Fibroblast of skin of abdomen (primary cell): ENCODE data around the gene DNAH7.

Experiments
- DNase-seq: peaks from one replicate; pipeline ENCODE4 v3.0.0-alpha.2; 2013

The DNAH7 gene

DNA sequence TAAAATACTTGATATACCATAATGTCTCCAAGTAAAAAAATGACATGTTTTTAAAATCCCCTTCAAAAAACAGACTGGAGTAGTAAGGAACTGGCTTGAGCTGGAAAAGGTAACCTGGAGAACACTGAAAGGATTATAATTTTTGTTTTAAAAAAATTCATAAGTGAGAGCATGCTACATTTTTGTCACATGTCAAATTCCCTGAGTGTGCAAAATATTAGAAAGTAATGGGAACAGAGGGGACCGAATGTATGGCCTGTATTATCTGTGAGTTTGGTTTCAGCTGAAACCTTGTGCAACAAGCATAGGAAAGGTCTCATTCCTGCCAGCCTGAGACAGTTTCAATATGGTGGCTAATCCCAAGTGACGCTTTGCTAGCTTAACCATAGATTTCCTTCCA lies 209.1 kb downstream of the DNAH7 start:
- DNase-seq = no peak

- DNase-seq = no peak
Observed at GRCh38 chr2:195857132-195857531, 211.5 kb downstream of the DNAH7 start.

GRCh38 chr2:195850764-195851163 lies 217.9 kb downstream of the DNAH7 start:
- no peak for DNase-seq

GRCh38 chr2:195848119-195848899 lies 220.3 kb downstream of the DNAH7 start:
- no peak for DNase-seq

DNA sequence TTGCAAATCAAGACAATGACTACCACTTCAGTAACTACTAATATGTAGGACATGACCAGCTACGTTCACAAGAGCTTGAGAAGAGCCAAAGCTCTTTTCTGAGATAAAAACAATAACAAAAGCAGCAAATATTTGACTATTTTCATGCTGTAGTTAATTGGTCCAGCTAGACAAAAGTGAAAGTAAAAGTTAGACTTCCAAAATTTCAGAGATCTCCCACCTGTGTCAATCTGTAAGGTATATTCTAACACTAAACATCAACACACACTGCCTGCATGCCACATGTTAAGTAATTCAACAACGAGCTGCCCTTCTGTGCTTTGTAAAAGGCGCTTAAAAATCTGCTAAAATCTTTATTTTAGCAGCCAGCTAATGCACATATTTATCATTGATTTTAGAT lies 225.7 kb downstream of the DNAH7 start:
- no peak for DNase-seq

DNA sequence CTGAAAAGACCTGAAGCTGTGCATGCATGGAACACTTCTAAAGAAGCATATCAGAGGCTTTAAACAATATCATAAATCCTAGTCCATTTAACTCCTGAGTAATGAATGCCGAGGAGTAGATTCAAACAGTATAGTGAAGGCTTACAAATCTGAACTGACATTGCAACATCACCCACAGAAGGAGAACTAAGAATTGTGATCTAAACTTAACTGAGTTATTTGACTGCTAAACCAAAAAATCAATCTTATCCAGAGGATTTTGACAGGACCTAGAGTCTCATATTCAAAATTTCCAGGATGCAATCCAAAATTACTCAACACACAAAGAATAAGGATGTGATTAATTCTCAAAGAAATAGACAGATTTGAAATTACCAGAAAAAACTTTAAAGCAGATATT lies 230.6 kb downstream of the DNAH7 start:
- peak; percentile 94 for DNase-seq

DNA sequence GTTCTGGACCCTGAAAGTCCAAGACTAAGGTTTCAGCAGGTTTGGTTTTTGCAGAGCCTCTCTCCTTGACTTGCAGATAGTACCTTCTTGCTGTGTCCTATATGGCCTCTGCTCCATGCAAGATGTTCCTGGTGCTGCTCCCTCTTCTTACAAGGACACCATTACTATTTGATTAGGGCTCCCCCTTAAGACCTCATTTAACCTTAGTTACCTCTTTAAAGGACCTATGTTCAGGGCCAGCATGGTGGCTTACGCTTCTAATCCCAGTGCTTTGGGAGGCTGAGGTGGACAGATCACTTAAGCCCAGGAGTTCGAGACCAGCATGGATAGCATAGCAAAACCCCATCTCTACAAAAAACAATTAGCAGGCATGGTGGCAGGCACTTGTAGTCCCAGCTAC lies 232.6 kb downstream of the DNAH7 start:
- DNase-seq = no peak

DNA sequence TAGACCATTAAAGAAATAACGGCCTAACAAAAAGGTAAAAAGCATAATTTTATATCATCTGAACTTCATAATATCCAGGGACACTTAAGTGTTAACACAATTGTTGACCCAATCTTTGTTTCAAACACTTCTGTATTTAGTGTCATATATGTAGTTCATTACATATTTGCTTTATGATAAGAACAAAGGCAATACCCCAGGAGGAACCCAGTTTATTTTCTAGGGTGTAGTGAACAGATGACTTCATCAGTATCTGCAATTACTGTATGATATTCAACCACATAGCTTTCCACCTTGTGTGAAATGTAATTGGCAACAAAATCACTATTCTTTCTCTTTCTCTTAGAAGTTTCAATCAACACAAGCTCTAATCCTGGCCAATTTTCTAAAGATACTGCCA lies 233.8 kb downstream of the DNAH7 start:
- DNase-seq = no peak

DNA sequence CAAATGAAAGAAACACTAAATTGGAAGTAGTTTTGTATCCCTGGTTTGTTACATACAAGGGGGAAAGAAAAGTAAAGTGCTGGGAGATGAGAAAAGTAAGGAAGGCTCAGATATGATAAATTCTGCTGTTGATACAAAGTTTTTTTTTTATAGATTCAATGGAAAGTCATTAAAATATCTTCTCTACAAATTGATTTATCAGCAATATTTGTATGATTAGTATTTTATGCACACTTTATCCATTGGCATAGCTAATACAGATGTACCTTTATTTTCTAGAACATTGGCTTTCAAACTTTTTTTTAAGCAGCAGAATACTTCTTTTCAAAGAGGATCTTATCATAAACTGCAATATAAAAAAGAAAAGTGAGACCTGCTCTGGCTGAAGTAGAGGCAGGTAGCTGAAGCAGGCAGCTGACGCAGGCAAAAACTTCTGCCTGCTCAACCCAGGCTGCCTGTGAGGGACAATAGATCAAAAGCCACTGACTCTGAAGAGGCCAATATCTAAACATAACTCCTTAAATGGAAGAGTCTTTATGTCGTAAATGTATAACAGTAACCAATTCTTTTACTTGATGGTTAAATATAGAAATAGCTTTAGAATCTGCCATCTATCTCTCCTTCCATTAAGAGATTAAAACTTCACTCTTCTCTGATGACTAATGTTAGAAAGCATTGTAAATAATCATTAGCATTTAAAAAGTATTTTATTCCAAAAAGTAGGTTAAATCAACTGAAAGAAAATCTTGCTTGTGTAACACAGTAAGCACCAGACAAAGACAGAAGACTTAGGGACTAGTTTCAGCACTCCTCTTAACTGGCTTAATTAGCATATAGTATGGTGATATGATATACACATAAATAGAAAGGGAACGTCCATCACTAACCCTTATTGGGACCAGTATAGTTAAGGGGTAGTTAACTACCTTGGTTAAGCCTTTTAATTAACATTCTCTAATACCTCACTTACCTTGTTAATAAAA lies 237.4 kb downstream of the DNAH7 start:
- DNase-seq = peak; percentile 32

- DNase-seq = no peak
Observed at GRCh38 chr2:195824478-195824877, 244.2 kb downstream of the DNAH7 start.

- no peak for DNase-seq
Observed at GRCh38 chr2:195823206-195823605, 245.4 kb downstream of the DNAH7 start.

DNA sequence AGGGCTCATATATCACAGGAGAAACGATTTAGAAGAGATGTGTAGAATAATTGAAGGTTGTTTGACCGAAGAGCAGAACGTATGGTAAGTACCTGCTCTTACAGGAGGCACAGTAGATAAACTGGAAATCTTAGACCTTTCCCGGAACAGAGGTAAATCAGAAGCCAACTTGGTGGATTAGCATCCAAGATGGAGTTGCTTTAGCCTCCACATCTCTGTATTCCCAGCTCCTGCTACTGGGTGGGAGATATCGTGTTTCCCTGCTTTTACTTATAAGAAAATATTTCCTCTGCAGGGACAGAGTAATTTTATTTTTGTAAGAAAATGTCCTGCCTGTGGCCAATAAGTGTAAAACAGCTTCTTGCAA lies 247.1 kb downstream of the DNAH7 start:
- DNase-seq = no peak

DNA sequence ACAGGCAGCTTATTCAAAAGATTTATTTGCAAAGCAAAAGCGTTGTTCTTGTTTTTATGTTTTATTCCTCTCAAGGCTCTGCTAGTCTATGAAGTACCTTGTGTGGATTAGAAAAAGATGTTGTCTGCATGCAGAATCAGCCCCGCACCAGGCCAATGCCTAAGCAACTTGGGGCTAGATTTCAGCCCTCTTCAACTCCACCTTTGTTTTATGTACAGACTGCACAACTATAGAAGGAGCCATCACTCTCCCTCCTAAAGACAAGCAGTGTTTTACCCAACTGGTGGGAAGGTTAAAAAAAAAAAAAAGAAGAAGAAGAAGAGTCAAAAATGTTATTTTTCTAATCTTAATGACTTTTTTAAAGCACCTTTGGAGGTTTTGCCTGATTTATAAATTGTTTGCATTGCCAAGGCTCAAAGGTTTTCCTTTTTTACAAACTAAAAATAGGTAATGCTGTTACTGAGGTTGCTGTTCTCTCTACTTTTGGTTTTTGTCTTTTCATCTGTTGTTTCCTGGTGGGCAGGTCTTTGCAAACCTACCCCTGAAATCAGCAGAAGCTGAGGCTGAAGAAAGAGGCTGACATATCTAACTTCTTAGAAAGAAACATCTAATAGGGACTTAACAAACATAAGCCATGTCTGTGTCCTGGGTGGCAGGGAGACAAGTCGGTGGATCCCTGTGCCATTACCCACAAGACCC lies 247.6 kb downstream of the DNAH7 start:
- peak; percentile 32 for DNase-seq

DNA sequence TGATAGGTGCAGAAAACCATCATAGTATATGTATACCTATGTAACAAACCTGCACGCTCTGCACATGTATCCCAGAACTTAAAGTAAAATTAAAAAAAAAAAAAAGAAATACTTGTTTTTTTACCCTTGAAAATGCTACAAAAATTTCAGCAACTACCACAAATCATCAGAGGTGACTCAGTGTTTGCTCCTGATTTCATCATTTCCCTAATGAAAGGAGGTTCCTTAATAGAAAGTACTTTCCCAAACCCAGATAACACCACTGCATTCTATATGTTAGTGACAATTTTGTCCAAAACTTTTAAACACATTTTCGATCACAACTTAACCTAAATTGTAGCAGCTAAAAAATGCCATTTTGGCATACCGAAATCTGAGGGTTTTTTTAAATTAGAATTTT lies 248.3 kb downstream of the DNAH7 start:
- DNase-seq = peak; percentile 90

GRCh38 chr2:195819276-195819675 lies 249.4 kb downstream of the DNAH7 start:
- no peak for DNase-seq

GRCh38 chr2:195818526-195818925 lies 250.1 kb downstream of the DNAH7 start:
- DNase-seq = no peak

- DNase-seq = no peak
Observed at GRCh38 chr2:195818106-195818505, 250.5 kb downstream of the DNAH7 start.

GRCh38 chr2:195815083-195815482 lies 253.6 kb downstream of the DNAH7 start:
- DNase-seq = no peak

GRCh38 chr2:195813421-195813820 lies 255.2 kb downstream of the DNAH7 start:
- no peak for DNase-seq

GRCh38 chr2:195810340-195811098 lies 258.1 kb downstream of the DNAH7 start:
- no peak for DNase-seq

DNA sequence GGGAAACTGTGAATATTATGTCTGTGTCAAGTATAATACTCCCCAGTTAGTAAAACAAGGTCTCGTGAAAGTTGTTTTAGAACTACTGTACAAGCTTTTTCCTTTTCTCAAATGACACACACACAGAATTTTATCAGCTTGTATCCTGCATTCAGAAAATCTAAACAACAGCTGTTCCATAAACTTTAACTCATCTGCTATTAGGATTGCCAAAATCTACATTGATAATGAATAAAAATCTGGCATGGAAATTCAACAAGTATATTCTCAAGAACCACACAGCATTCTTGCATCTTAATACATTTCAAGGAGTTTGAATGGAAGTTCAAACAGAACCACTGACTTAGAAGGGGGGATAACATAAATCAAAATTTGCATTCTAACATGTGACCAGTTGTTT lies 260.4 kb downstream of the DNAH7 start:
- no peak for DNase-seq

DNA sequence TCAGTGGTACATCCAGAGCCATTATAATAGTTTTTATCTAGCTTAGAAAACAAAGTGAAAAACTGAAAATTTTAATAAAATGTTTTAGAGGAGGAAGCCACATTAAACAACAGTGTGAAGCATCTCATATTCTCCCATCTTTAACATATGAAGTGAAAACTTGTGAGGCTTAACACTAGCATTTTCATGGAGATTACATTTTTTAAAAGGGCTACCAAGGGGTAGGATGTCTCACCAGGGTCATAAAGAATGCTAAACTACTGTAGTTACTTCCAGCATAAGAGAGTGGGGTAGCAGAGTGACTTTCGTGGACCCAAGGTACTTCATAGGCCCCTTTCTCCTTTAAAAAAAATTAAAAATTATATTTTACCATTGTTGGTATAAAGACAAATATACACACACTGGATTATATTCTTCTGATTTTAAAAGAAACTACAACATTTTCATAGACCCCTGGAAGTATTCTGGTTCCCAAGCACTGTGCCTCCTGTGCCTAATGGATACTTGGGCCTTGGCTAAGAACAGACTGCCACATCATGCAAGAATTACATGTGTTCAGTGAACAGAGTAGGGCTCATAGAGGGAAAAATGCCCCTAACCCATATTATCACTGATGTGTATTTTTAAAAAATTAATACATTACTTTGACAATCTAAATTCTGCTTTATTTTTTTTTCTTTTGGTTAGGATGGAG lies 263.2 kb downstream of the DNAH7 start:
- DNase-seq = no peak
